Kidney (tissue), 14 donors: Measurements from ENCODE around the gene METTL13. TPM values are rescaled to one million over a fixed set of nuclear protein-coding genes. Genes with fewer than 3 reads are reported as not detected.

Experiments
- DNase-seq, 5 donors: peaks; one replicate each; pipeline ENCODE4 v3.0.0-alpha.2; 2013 to 2020
- FAIRE-seq: peaks from 2 replicates; lab custom pipeline; 2012; peaks lifted over from hg19 to GRCh38; lab: Jason Lieb, UNC
- H3K27ac ChIP-seq, 2 donors: one replicate each; pipeline ENCODE4 v1.7.0; 2013; ENCODE audit warnings: low read depth in 2 of 2, low read length in 2 of 2, inconsistent platforms in 1 of 2
- H3K27me3 ChIP-seq: one replicate; pipeline ENCODE4 v1.7.1; 2013; ENCODE audit warnings: low read length, inconsistent platforms; ENCODE audit not compliant: control insufficient read depth, insufficient read depth
- H3K36me3 ChIP-seq, 3 donors: one replicate each; pipeline versions ENCODE4 v1.7.0 to v1.7.1; 2013; ENCODE audit warnings: low read length in 3 of 3, control low read depth in 1 of 3, inconsistent platforms in 1 of 3; ENCODE audit not compliant: insufficient read depth in 3 of 3, control insufficient read depth in 2 of 3
- H3K4me1 ChIP-seq, 3 donors: one replicate each; pipeline versions ENCODE4 v1.7.0 to v1.7.1; 2013; ENCODE audit warnings: low read length in 3 of 3, inconsistent platforms in 1 of 3, low read depth in 1 of 3; ENCODE audit not compliant: control insufficient read depth in 2 of 3, insufficient read depth in 2 of 3
- H3K4me3 ChIP-seq, 3 donors: one replicate each; pipeline versions ENCODE4 v1.7.0 to v1.8.1; 2013; ENCODE audit warnings: low read length in 3 of 3, control low read depth in 1 of 3, inconsistent platforms in 1 of 3
- H3K9ac ChIP-seq, 3 donors: one replicate each; pipeline versions ENCODE4 v1.7.0 to v1.7.1; 2013; ENCODE audit warnings: low read length in 3 of 3, control low read depth in 1 of 3, inconsistent platforms in 1 of 3
- H3K9me3 ChIP-seq, 3 donors: one replicate each; pipeline versions ENCODE4 v1.7.0 to v1.7.1; 2013; ENCODE audit warnings: low read length in 3 of 3, control low read depth in 1 of 3, inconsistent platforms in 1 of 3; ENCODE audit not compliant: control insufficient read depth in 2 of 3, insufficient read depth in 1 of 3
- CTCF ChIP-seq: IDR thresholded peaks from 3 replicates; pipeline ENCODE4 v1.5.1; 2012; ENCODE audit warnings: mild to moderate bottlenecking, moderate library complexity, borderline replicate concordance; ENCODE audit not compliant: insufficient read depth; ENCODE audit errors: extremely low read depth
- intact Hi-C: fragments of 100-400 bp; cut with DNase I; formaldehyde crosslinking; loops from one replicate; pipeline ENCODE4 v1.11.1; 2022
- polyA plus RNA-seq: library from polyadenylated mRNA; stranded (reverse); fragments of 350-450 nt; fragmentation: Illumina TruSeq; extraction: RNeasy Lipid Tissue Mini Kit (QIAGEN cat#74804); gene quantifications from one replicate; pipeline ENCODE4 v1.2.3, GENCODE V29; 2014; ENCODE audit warnings: low read depth, low replicate concordance; ENCODE audit not compliant: insufficient read depth
- total RNA-seq: library from RNA; stranded (reverse); fragmentation: NEBNext Ultra II Directional; extraction: Animal tissue kit (Norgen Biotek cat#: 25700); gene quantifications from one replicate; pipeline ENCODE4 v1.2.1, GENCODE V29; 2021
- donor health status: control.
- donor health status: control.
- donor health status: control.
- donor health status: control.
- donor health status: control.
- donor health status: DM: yes; HTN: yes; CAD: no.
- donor health status: Normal renal cell carcinoma (clear cell type).

Gene METTL13
- total and polyA plus RNA-seq, 2 donors from 2014 or later, result 24.5 to 29.0 TPM

GRCh38 chr1:171835891-171836290, 54.4 kb downstream of the METTL13 start:
- no peaks in the 10 kb centered on the region for H3K27me3 ChIP-seq
- FAIRE-seq, result no peak
- no peak for DNase-seq
- no peak overlapping the region for H3K4me3 ChIP-seq
- H3K4me1 ChIP-seq, result no peaks in the 10 kb centered on the region
- no peak overlapping the region for H3K27ac ChIP-seq
- no peaks in the 10 kb centered on the region for H3K36me3 ChIP-seq
- H3K9me3 ChIP-seq, result no peaks in the 10 kb centered on the region
- H3K9ac ChIP-seq, result no peak overlapping the region
- TF ChIP-seq CTCF, result no peak
- intact Hi-C loops, result no loop called here

GRCh38 chr1:171841050-171841910, 59.8 kb downstream of the METTL13 start, which contains the start of gene DNM3:
Gene DNM3, plus strand, starts transcription at chr1:171841498. Its CDS starts 159 bp downstream, at chr1:171841657.
- no peak for TF ChIP-seq CTCF
- Histone ChIP-seq H3K4me1 (peaks cover 0 to 7% (median 0%) of the 10 kb centered on the region in 3 donors), H3K4me3 (peak within 1 kb of the TSS; percentile 65 to 77 (median 72)), H3K36me3 (no peaks in the 10 kb centered on the region), H3K27me3 (no peaks in the 10 kb centered on the region), H3K9ac (peak within 1 kb of the TSS; percentile 15 to 59 (median 56)), H3K27ac (peak within 1 kb of the TSS; percentile 32), H3K9me3 (no peaks in the 10 kb centered on the region)
- intact Hi-C loops, result no loop called here
- FAIRE-seq (no peak), DNase-seq (peak; percentile 86 to 96 (median 89))

GRCh38 chr1:171841931-171842761, 60.7 kb downstream of the METTL13 start:
- Histone ChIP-seq H3K4me3 (peak overlapping the region; percentile 42 to 77 (median 72)), H3K36me3 (no peaks in the 10 kb centered on the region), H3K4me1 (peaks cover 0 to 7% (median 0%) of the 10 kb centered on the region in 3 donors), H3K9ac (peak overlapping the region in 2 of 3 donors; percentile 39 to 59), H3K27ac (peak overlapping the region in 1 of 2 donors; percentile 32), H3K9me3 (no peaks in the 10 kb centered on the region), H3K27me3 (no peaks in the 10 kb centered on the region)
- intact Hi-C loops, result no loop called here
- FAIRE-seq (no peak), DNase-seq (peak; percentile 12 to 61 (median 37))
- TF ChIP-seq CTCF, result no peak
